ENCODE measurements around the gene THEMIS2. TPM values are rescaled to one million over a fixed set of nuclear protein-coding genes. Genes with fewer than 3 reads are reported as not detected.

The THEMIS2 gene
- total and polyA plus RNA-seq, 2 experiments from 2014 or later = 8.1 to 32.4 TPM

GRCh38 chr1:27858072-27858948 lies 14.0 kb upstream of the THEMIS2 start:
- Mint-ChIP-seq H3K36me3 (ENCODE audit: low read depth) (peaks cover 6% of the 10 kb centered on the region; the same call in 2 of the 3 replicates), H3K9me3 (peaks cover 5% of the 10 kb centered on the region; the same call in 2 of the 3 replicates), H3K4me3 (peak overlapping the region; percentile 48; the same call in 2 of the 3 replicates), H3K27ac (no peak overlapping the region), H3K4me1 (peaks cover 6% of the 10 kb centered on the region), H3K27me3 (ENCODE audit: insufficient read depth, low read depth, poor library complexity) (peaks cover 11% of the 10 kb centered on the region)
- peak overlapping the region; percentile 99 for H2AFZ ChIP-seq
- peak overlapping the region; percentile 52; the same call in 1 of the 2 replicates for H3K4me2 ChIP-seq
- no peaks in the 10 kb centered on the region for H3F3A ChIP-seq (replicated peaks; ENCODE audit: low read depth)
- TF ChIP-seq ZNF331 (CRISPR knock-in tag; IDR thresholded peaks at IDR 0.05; ENCODE audit: low read depth) = no peak
- peak; percentile 98 to 99 for TF ChIP-seq CTCF (conservative IDR thresholded peaks at IDR 0.05; ENCODE audit: low read depth in 2 of 2)
- H3K4me3 ChIP-seq = peak overlapping the region; percentile 36; the same call in 1 of the 2 replicates
- no peak overlapping the region for H3K27ac ChIP-seq (ENCODE audit: low read depth)
- DNase-seq (ENCODE audit: low spot score) (peak; percentile 91), ATAC-seq (peak; percentile 93)
- H3K4me1 ChIP-seq (ENCODE audit: insufficient read depth) = no peaks in the 10 kb centered on the region; the same call in 1 of the 2 replicates
- H3K36me3 ChIP-seq (ENCODE audit: insufficient read depth) = no peaks in the 10 kb centered on the region
- H3K27me3 ChIP-seq (ENCODE audit: insufficient read depth) = no peaks in the 10 kb centered on the region
- H3K9me2 ChIP-seq (ENCODE audit: insufficient read depth) = no peaks in the 10 kb centered on the region
- H3K79me2 ChIP-seq (replicated peaks; ENCODE audit: insufficient read depth) = no peaks in the 10 kb centered on the region
- H4K20me1 ChIP-seq (replicated peaks; ENCODE audit: insufficient read depth) = no peaks in the 10 kb centered on the region

- Mint-ChIP-seq H3K36me3 (ENCODE audit: low read depth) (peaks cover 6% of the 10 kb centered on the region; the same call in 2 of the 3 replicates), H3K4me3 (no peak overlapping the region), H3K27ac (no peak overlapping the region), H3K27me3 (ENCODE audit: insufficient read depth, low read depth, poor library complexity) (peaks cover 11% of the 10 kb centered on the region), H3K4me1 (peaks cover 6% of the 10 kb centered on the region), H3K9me3 (peaks cover 5% of the 10 kb centered on the region; the same call in 2 of the 3 replicates)
- no peak for DNase-seq (ENCODE audit: low spot score)
- no peaks in the 10 kb centered on the region for H3K79me2 ChIP-seq (replicated peaks; ENCODE audit: insufficient read depth)
- ATAC-seq = peak; percentile 18
- H3K27me3 ChIP-seq (ENCODE audit: insufficient read depth) = no peaks in the 10 kb centered on the region
- H3K9me2 ChIP-seq (ENCODE audit: insufficient read depth) = no peaks in the 10 kb centered on the region
- H4K20me1 ChIP-seq (replicated peaks; ENCODE audit: insufficient read depth) = no peaks in the 10 kb centered on the region
- no peaks in the 10 kb centered on the region; the same call in 1 of the 2 replicates for H3K4me1 ChIP-seq (ENCODE audit: insufficient read depth)
- no peak overlapping the region for H3K4me3 ChIP-seq
- no peaks in the 10 kb centered on the region for H3F3A ChIP-seq (replicated peaks; ENCODE audit: low read depth)
- H3K36me3 ChIP-seq (ENCODE audit: insufficient read depth) = no peaks in the 10 kb centered on the region
- H3K27ac ChIP-seq (ENCODE audit: low read depth) = no peak overlapping the region
- no peak overlapping the region for H3K4me2 ChIP-seq
- peak overlapping the region; percentile 99 for H2AFZ ChIP-seq
- TF ChIP-seq ZNF114 (CRISPR knock-in tag; IDR thresholded peaks at IDR 0.05) = no peak
- TF ChIP-seq ETS1 (IDR thresholded peaks at IDR 0.05) = no peak
- TF ChIP-seq CTCF (conservative IDR thresholded peaks at IDR 0.05; ENCODE audit: low read depth in 2 of 2) = no peak
- no peak for TF ChIP-seq STAT1 (IDR thresholded peaks at IDR 0.05; ENCODE audit: unreplicated experiment)
- TF ChIP-seq, protein P1, sequence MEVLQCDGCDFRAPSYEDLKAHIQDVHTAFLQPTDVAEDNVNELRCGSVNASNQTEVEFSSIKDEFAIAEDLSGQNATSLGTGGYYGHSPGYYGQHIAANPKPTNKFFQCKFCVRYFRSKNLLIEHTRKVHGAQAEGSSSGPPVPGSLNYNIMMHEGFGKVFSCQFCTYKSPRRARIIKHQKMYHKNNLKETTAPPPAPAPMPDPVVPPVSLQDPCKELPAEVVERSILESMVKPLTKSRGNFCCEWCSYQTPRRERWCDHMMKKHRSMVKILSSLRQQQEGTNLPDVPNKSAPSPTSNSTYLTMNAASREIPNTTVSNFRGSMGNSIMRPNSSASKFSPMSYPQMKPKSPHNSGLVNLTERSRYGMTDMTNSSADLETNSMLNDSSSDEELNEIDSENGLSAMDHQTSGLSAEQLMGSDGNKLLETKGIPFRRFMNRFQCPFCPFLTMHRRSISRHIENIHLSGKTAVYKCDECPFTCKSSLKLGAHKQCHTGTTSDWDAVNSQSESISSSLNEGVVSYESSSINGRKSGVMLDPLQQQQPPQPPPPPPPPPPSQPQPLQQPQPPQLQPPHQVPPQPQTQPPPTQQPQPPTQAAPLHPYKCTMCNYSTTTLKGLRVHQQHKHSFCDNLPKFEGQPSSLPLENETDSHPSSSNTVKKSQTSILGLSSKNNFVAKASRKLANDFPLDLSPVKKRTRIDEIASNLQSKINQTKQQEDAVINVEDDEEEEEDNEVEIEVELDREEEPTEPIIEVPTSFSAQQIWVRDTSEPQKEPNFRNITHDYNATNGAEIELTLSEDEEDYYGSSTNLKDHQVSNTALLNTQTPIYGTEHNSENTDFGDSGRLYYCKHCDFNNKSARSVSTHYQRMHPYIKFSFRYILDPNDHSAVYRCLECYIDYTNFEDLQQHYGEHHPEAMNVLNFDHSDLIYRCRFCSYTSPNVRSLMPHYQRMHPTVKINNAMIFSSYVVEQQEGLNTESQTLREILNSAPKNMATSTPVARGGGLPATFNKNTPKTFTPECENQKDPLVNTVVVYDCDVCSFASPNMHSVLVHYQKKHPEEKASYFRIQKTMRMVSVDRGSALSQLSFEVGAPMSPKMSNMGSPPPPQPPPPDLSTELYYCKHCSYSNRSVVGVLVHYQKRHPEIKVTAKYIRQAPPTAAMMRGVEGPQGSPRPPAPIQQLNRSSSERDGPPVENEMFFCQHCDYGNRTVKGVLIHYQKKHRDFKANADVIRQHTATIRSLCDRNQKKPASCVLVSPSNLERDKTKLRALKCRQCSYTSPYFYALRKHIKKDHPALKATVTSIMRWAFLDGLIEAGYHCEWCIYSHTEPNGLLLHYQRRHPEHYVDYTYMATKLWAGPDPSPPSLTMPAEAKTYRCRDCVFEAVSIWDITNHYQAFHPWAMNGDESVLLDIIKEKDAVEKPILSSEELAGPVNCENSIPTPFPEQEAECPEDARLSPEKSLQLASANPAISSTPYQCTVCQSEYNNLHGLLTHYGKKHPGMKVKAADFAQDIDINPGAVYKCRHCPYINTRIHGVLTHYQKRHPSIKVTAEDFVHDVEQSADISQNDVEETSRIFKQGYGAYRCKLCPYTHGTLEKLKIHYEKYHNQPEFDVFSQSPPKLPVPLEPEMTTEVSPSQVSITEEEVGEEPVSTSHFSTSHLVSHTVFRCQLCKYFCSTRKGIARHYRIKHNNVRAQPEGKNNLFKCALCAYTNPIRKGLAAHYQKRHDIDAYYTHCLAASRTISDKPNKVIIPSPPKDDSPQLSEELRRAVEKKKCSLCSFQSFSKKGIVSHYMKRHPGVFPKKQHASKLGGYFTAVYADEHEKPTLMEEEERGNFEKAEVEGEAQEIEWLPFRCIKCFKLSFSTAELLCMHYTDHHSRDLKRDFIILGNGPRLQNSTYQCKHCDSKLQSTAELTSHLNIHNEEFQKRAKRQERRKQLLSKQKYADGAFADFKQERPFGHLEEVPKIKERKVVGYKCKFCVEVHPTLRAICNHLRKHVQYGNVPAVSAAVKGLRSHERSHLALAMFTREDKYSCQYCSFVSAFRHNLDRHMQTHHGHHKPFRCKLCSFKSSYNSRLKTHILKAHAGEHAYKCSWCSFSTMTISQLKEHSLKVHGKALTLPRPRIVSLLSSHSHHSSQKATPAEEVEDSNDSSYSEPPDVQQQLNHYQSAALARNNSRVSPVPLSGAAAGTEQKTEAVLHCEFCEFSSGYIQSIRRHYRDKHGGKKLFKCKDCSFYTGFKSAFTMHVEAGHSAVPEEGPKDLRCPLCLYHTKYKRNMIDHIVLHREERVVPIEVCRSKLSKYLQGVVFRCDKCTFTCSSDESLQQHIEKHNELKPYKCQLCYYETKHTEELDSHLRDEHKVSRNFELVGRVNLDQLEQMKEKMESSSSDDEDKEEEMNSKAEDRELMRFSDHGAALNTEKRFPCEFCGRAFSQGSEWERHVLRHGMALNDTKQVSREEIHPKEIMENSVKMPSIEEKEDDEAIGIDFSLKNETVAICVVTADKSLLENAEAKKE (CRISPR knock-in tag; IDR thresholded peaks at IDR 0.05) = no peak
These were observed 13.3 kb upstream of the THEMIS2 start for GRCh38 chr1:27858949-27859576.
